HEK293T (cell line): ENCODE results near the gene BPGM.
"Not testable (repeated sequence)": the region's sequence is repeated elsewhere in the genome, so short reads cannot be mapped to it uniquely, and the experiment has no call there.

Experiments
- CTCF ChIA-PET: fragments of 350-600 bp; formaldehyde crosslinking; extraction: SDS; loops from one replicate; lab custom pipeline; 2021; ENCODE audit warnings: antibody characterized with exemption, inconsistent platforms; lab: Yijun Ruan, JAX
- POLR2A ChIA-PET: fragments of 350-600 bp; formaldehyde crosslinking; extraction: SDS; loops from one replicate; lab custom pipeline; 2020; ENCODE audit warnings: antibody characterized with exemption, inconsistent platforms; lab: Yijun Ruan, JAX
- DNase-seq: peaks from one replicate; pipeline ENCODE4 v3.0.0; 2012; ENCODE audit warnings: mixed read lengths; ENCODE audit errors: extremely low spot score
- ARNT ChIP-seq: fragments of 450-650 bp; IDR thresholded peaks from 2 replicates; pipeline ENCODE4 v1.6.1; 2017; ENCODE audit warnings: mild to moderate bottlenecking
- BHLHE40 ChIP-seq: fragments of 450-650 bp; IDR thresholded peaks from 2 replicates; pipeline ENCODE4 v1.6.1; 2016; ENCODE audit warnings: mild to moderate bottlenecking, moderate library complexity, borderline replicate concordance
- CTBP1 ChIP-seq: fragments of 450-650 bp; IDR thresholded peaks from 2 replicates; pipeline ENCODE4 v1.6.1; 2016; ENCODE audit warnings: borderline replicate concordance
- ELF4 ChIP-seq: fragments of 450-650 bp; IDR thresholded peaks from 2 replicates; pipeline ENCODE4 v1.6.1; 2017; ENCODE audit warnings: antibody characterized with exemption
- FOXA1 ChIP-seq: fragments of 450-650 bp; IDR thresholded peaks from 2 replicates; pipeline ENCODE4 v1.6.1; 2016; ENCODE audit warnings: mild to moderate bottlenecking
- FOXK2 ChIP-seq: fragments of 450-650 bp; IDR thresholded peaks from 2 replicates; pipeline ENCODE4 v1.6.1; 2016; ENCODE audit warnings: mild to moderate bottlenecking
- FOXM1 ChIP-seq: fragments of 450-650 bp; IDR thresholded peaks from 2 replicates; pipeline ENCODE4 v1.6.1; 2017; ENCODE audit warnings: mild to moderate bottlenecking, borderline replicate concordance
- HDGF ChIP-seq: fragments of 450-650 bp; IDR thresholded peaks from 2 replicates; pipeline ENCODE4 v1.6.1; 2017; ENCODE audit warnings: antibody characterized with exemption, borderline replicate concordance
- L3MBTL2 ChIP-seq: fragments of 450-650 bp; conservative IDR thresholded peaks from 2 replicates; pipeline ENCODE4 v1.6.1; 2016; ENCODE audit warnings: mild to moderate bottlenecking
- LEF1 ChIP-seq: fragments of 450-650 bp; IDR thresholded peaks from 2 replicates; pipeline ENCODE4 v1.6.1; 2017; ENCODE audit warnings: mild to moderate bottlenecking, borderline replicate concordance
- NFRKB ChIP-seq: fragments of 450-650 bp; IDR thresholded peaks from 2 replicates; pipeline ENCODE4 v1.6.1; 2016; ENCODE audit warnings: mild to moderate bottlenecking, moderate library complexity
- SP1 ChIP-seq: fragments of 450-650 bp; IDR thresholded peaks from 2 replicates; pipeline ENCODE4 v1.6.1; 2017
- SUZ12 ChIP-seq: fragments of 450-650 bp; IDR thresholded peaks from 2 replicates; pipeline ENCODE4 v1.6.1; 2016; ENCODE audit warnings: mild to moderate bottlenecking
- TARDBP ChIP-seq: fragments of 450-650 bp; IDR thresholded peaks from 2 replicates; pipeline ENCODE4 v1.6.1; 2016
- ZNF384 ChIP-seq: fragments of 450-650 bp; IDR thresholded peaks from 2 replicates; pipeline ENCODE4 v1.6.1; 2016
- TF ChIP-seq, protein P1 (sequence below): fragments of 450-650 bp; IDR thresholded peaks from 2 replicates; pipeline ENCODE4 v1.6.1; 2016

The BPGM gene

DNA sequence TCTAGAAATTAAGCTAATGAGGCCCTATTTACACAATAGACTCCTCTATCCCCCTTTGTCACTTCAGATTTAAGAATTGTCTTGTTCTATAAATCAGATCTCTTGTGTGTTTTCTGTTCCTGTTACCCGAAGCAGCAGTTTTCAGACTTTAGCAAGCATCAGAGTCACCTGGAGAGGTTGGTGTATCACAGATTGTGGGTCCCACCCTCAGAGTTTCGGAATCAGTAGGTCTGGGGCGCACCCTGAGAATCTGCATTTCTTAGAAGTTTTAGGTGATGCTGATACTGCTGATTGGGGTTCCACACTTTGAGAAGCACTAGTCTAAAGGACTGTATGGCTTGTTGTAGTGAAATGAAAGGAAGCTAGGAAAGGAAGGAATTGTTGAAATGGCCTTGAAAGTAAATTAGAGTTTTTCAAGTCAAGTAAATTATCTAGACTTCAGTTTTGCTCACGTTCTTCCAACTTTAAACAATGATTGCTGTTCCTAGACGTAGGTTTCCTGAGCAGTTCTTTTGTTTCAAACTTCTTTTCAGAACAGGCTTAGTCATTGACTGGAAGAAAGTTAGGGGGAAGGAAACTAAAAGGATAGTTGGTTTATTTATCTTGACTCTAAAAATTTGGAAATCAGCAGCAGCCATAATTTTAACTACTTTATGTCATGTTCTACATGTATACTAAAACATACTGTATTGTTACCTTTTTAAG, 15.7 kb downstream of the BPGM start:
- ChIA-PET CTCF (interaction anchor here (1.2 kb wide), 1 partner anchor 15 kb away, joined by 4 read pairs; the partner anchor contains the start of gene BPGM), POLR2A (interaction anchor here (1.0 to 2.2 kb wide), 2 partner anchors 14 to 16 kb away, joined by 3 to 8 read pairs; partner anchors contain the start of gene BPGM)
- DNase-seq, result no peak
- no peak for TF ChIP-seq L3MBTL2
- no peak for TF ChIP-seq ARNT
- no peak for TF ChIP-seq BHLHE40
- no peak for TF ChIP-seq FOXK2
- TF ChIP-seq LEF1, result no peak

DNA sequence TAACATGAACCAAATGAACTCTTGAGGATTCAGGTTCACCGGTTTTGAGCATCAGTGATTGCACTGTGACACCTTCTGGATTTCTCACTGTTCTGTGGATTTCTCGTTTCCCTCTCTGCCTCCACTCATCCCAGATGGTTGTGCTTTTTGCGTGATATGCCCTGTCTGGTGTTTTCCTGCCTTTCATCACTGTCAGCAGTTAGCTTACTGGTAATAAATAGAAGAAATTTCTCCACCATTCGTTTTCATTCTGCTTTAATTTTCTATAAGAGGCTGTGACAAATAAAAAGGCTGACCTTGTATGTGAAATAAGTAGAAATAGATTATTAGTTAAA, 16.2 kb downstream of the BPGM start:
- ChIA-PET CTCF (no interaction called here), POLR2A (no interaction called here)
- DNase-seq, result no peak
- no peak for TF ChIP-seq ZNF384
- no peak for TF ChIP-seq L3MBTL2
- TF ChIP-seq FOXK2, result no peak

DNA sequence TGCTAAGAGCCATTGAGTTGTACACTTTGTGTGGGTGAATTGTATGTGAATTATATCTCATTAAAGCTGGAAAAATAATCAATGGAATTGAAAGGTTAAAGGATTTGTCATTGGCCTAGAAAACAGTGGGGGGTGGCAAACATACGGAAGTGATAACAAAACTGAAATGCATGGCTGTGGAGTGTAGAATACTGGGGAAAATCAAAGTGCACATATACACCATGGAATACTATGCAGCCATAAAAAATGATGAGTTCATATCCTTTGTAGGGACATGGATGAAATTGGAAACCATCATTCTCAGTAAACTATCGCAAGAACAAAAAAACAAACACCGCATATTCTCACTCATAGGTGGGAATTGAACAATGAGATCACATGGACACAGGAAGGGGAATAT, 18.4 kb downstream of the BPGM start:
- CTCF ChIA-PET, POLR2A ChIA-PET, DNase-seq: not testable (repeated sequence)

DNA sequence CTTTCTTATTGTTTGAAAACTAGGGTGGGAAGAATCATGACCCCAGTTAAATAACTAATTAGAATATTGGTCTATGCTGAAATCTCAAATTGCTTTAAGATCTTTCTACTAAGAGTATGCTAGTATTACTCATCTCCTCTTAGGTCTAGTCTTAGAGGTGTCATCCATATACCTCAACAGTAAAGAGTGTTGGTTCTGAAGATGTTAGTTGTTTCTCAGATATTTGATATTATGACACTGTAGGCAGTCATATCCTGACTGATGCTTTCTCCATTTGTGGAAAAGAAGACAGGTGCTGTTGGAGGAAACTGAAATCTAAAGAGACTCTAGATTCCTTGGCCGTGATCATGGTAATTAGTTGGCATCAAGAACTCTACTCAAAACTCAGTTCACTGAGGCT, 21.2 kb downstream of the BPGM start:
- CTCF ChIA-PET, result no interaction called here
- TF ChIP-seq HDGF, result no peak
- no peak for TF ChIP-seq ZNF384
- no peak for TF ChIP-seq FOXK2
- no peak for DNase-seq
- POLR2A ChIA-PET, result interaction anchor here (1.0 kb wide), 1 partner anchor 21 kb away, joined by 3 read pairs; no protein-coding TSS in a partner anchor

DNA sequence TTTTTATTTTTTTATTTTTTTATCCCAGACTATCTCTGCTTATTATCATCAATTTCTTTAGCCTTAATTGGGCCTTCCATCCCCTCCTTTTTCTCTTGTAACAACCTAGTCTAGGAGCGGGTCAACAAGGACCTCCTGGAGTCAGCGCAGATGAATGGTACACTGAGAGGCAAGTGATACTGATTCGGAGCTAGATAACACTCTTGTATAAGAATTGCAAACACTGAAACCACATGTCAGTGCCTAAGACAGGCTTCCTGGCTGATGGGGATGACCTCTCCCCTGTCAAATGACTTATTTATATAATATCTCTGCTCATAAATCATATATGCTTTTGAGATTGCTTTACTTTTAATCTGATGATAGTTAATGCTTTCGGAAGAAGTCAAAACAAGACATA, 22.7 kb downstream of the BPGM start:
- no peak for TF ChIP-seq SP1
- TF ChIP-seq BHLHE40, result no peak
- TF ChIP-seq ARNT, result no peak
- no peak for TF ChIP-seq ELF4
- TF ChIP-seq TARDBP, result no peak
- TF ChIP-seq L3MBTL2, result no peak
- POLR2A ChIA-PET, result no interaction called here
- CTCF ChIA-PET, result no interaction called here
- DNase-seq, result no peak

DNA sequence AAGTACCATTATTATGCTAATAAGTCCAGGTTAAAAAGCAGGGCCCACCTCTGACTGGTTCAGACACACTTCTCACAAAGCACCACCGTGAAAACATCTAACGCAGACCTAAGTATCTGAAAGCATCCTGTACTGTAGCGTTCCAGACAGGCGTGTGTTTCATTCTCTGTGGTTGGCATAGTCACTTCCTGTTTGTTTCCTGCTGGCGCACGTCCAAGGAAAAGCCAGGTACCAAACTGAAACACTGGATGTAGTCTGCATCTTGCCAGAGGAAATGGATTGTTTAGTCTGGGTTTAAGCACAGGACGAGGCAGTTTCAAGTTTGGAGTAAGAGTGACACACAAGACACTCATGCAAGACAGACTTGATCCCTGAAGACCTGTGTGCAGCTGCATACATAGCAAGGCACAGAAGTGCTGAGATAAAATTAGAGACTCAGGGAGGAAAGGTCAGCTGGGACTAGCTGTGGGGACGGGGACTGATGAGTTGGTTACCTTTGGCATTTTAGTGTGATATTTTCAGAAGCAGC, 23.3 kb downstream of the BPGM start:
- ChIA-PET POLR2A (no interaction called here), CTCF (no interaction called here)
- DNase-seq, result no peak
- TF ChIP-seq ELF4 (no peak), FOXM1 (no peak), TARDBP (no peak), LEF1 (no peak), ARNT (no peak), ZNF384 (no peak), FOXK2 (no peak), NFRKB (no peak), SP1 (no peak)

DNA sequence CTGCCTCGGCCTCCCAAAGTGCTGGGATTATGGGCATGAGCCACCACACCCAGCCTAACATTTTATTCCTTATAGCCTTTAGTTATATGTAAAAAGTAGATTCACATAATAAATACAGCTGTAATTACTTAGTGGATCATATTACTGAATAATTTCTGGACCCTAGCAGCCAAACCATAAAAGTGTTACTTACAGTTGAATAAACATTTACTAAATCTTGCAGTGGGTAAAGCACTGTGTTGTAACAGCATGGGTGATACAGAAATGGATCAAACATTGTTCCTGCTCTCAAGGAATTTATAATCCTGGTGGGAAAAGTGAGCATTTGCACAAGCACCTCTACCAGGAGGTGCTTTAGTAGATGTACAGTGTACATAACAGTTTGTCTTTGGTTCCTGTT, 25.0 kb downstream of the BPGM start:
- TF ChIP-seq CTBP1, result no peak
- TF ChIP-seq BHLHE40, result no peak
- TF ChIP-seq SUZ12, result no peak
- TF ChIP-seq, protein P1, sequence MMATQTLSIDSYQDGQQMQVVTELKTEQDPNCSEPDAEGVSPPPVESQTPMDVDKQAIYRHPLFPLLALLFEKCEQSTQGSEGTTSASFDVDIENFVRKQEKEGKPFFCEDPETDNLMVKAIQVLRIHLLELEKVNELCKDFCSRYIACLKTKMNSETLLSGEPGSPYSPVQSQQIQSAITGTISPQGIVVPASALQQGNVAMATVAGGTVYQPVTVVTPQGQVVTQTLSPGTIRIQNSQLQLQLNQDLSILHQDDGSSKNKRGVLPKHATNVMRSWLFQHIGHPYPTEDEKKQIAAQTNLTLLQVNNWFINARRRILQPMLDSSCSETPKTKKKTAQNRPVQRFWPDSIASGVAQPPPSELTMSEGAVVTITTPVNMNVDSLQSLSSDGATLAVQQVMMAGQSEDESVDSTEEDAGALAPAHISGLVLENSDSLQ, result no peak
- ChIA-PET POLR2A (no interaction called here), CTCF (no interaction called here)
- no peak for DNase-seq

DNA sequence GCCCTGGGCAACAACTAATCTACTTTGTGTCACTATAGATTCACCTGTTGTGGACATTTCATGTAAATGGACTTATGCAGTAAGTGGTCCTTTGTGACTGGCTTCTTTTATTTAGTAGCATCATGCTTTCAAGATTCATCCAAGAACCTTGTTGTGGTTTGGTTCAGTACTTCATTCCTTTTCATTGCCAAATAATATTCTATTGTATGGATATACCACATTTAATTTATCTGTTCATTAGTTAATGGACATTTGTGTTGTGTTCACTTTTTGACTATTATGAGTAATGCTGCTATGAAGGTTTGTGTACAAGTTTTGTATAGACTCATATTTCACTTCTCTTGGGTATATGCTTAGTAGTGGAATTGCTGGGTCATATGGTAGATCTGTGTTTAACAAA, 27.8 kb downstream of the BPGM start:
- ChIA-PET POLR2A (no interaction called here), CTCF (no interaction called here)
- no peak for TF ChIP-seq CTBP1
- TF ChIP-seq ARNT, result no peak
- TF ChIP-seq L3MBTL2, result no peak
- no peak for DNase-seq

DNA sequence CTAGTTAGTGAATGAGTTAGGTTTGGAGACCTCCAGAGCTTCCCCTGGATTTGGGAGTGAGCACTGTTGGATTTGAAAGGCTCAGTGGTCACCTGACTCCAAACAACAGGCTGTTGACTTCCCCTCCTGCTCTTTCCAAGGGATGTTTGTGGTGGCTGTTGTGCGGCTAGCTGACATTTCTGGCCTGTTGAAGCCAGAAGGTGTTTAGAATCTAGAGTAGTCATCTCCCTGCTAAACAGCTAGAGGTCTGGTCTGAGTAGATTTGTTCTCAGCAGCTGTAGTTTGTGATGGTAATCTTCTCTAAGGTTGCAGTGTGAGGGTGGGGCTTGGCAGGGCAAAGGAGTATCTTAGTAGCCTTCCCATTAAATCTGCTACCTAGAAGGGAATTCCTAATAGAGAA, 30.1 kb downstream of the BPGM start:
- CTCF ChIA-PET, result no interaction called here
- no peak for DNase-seq
- POLR2A ChIA-PET, result interaction anchor here (1.4 kb wide), 1 partner anchor 30 kb away, joined by 5 read pairs; the partner anchor contains the start of gene BPGM
- no peak for TF ChIP-seq SUZ12
- TF ChIP-seq, protein P1, result no peak
- no peak for TF ChIP-seq SP1
- no peak for TF ChIP-seq FOXA1
- no peak for TF ChIP-seq ARNT
- no peak for TF ChIP-seq CTBP1
- no peak for TF ChIP-seq HDGF
- TF ChIP-seq L3MBTL2, result no peak
- no peak for TF ChIP-seq TARDBP
- no peak for TF ChIP-seq ELF4
- no peak for TF ChIP-seq FOXK2
- no peak for TF ChIP-seq NFRKB
- no peak for TF ChIP-seq ZNF384
- TF ChIP-seq LEF1, result no peak
- TF ChIP-seq BHLHE40, result no peak
